LHCN-M2 (cell line): ENCODE measurements around the gene SEC24C. TPM values are rescaled to one million over a fixed set of nuclear protein-coding genes. Genes with fewer than 3 reads are reported as not detected.
"Not testable (repeated sequence)": the region's sequence is repeated elsewhere in the genome, so short reads cannot be mapped to it uniquely, and the experiment has no call there.

Experiments used
- DNase-seq: peaks from one replicate; pipeline ENCODE4 v3.0.0-alpha.2; 2012; ENCODE audit warnings: low read depth
- polyA plus RNA-seq: library from polyadenylated mRNA; unstranded; fragments of >200 nt; gene quantifications from one replicate; pipeline ENCODE4 v1.2.1, GENCODE V29; 2012; ENCODE audit warnings: missing spikeins
- total RNA-seq: library from RNA; depleted of rRNA; stranded (reverse); fragments of >200 nt; gene quantifications from 2 replicates; pipeline ENCODE4 v1.2.3, GENCODE V29; 2014; rRNA removed

Gene SEC24C
- total RNA-seq = 66.2 and 77.2 TPM in 2 replicates
- 60.4 TPM for polyA plus RNA-seq

GRCh38 chr10:73743905-73744663 is at the start of gene SEC24C:
Gene SEC24C (plus strand): TSS chr10:73744372. CDS start chr10:73746833, 2,461 bp downstream.
- peak; percentile 94 for DNase-seq

- DNase-seq = not testable (repeated sequence)
These were observed 48.9 kb upstream of the SEC24C start for GRCh38 chr10:73695302-73695701.

- DNase-seq = not testable (repeated sequence)
These were observed 46.5 kb upstream of the SEC24C start, which contains the start of gene AGAP5 for GRCh38 chr10:73697675-73698159. Gene AGAP5 (minus strand): TSS chr10:73698109. CDS start chr10:73697755, 354 bp downstream.

- not testable (repeated sequence) for DNase-seq
These were observed 45.4 kb upstream of the SEC24C start for GRCh38 chr10:73698819-73699218.

- not testable (repeated sequence) for DNase-seq
These were observed 40.2 kb upstream of the SEC24C start for GRCh38 chr10:73703924-73704323.

- DNase-seq = peak; percentile 8
These were observed 38.6 kb upstream of the SEC24C start for GRCh38 chr10:73705506-73706072.

- not testable (repeated sequence) for DNase-seq
These were observed 37.7 kb upstream of the SEC24C start for GRCh38 chr10:73706488-73706887.

GRCh38 chr10:73707628-73708027 is 36.5 kb upstream of the SEC24C start:
- not testable (repeated sequence) for DNase-seq

GRCh38 chr10:73708122-73708521 is 36.0 kb upstream of the SEC24C start:
- DNase-seq = not testable (repeated sequence)

GRCh38 chr10:73711683-73712082 is 32.5 kb upstream of the SEC24C start:
- not testable (repeated sequence) for DNase-seq

GRCh38 chr10:73713912-73714311 is 30.3 kb upstream of the SEC24C start:
- not testable (repeated sequence) for DNase-seq

GRCh38 chr10:73714483-73714882 is 29.7 kb upstream of the SEC24C start:
- DNase-seq = not testable (repeated sequence)

- not testable (repeated sequence) for DNase-seq
These were observed 28.7 kb upstream of the SEC24C start for GRCh38 chr10:73715179-73716156.

GRCh38 chr10:73716251-73716650 is 27.9 kb upstream of the SEC24C start:
- DNase-seq = no peak

GRCh38 chr10:73717556-73717955 is 26.6 kb upstream of the SEC24C start:
- DNase-seq = no peak

- DNase-seq = not testable (repeated sequence)
These were observed 23.6 kb upstream of the SEC24C start for GRCh38 chr10:73720561-73720960.

GRCh38 chr10:73723516-73723915 is 20.7 kb upstream of the SEC24C start:
- DNase-seq = no peak

- peak; percentile 48 for DNase-seq
These were observed 14.4 kb upstream of the SEC24C start for GRCh38 chr10:73729781-73730152.

GRCh38 chr10:73730153-73730906 is 13.8 kb upstream of the SEC24C start:
- DNase-seq = peak; percentile 93

- DNase-seq = peak; percentile 29
These were observed 12.4 kb upstream of the SEC24C start for GRCh38 chr10:73731588-73732375.
